ENCODE results near the gene EPS15. TPM values are rescaled to one million over a fixed set of nuclear protein-coding genes. Genes with fewer than 3 reads are reported as not detected.

EPS15 gene
- total RNA-seq, 1 experiment from 2014 or later = 48.7 TPM

GRCh38 chr1:51342591-51343206 lies 176.4 kb downstream of the EPS15 start:
- intact Hi-C loops (cut with micrococcal nuclease) = no loop called here

GRCh38 chr1:51341876-51342496 lies 177.1 kb downstream of the EPS15 start:
- BruUV-seq (replicated peaks) = no TSS peak
- no peak overlapping the region for H3K4me3 Mint-ChIP-seq (ENCODE audit: unreplicated experiment)
- CTCF ChIA-PET = interaction anchor here (0.6 to 1.6 kb wide), 3 partner anchors 55 to 570 kb away, joined by 3 to 5 read pairs (median 3); no protein-coding TSS in a partner anchor
- H3K27ac Mint-ChIP-seq (ENCODE audit: low read depth, unreplicated experiment) = no peak overlapping the region
- DNase-seq (ENCODE audit: unreplicated experiment) = no peak
- intact Hi-C loops (cut with micrococcal nuclease) = no loop called here
- TF ChIP-seq CTCF (IDR thresholded peaks at IDR 0.05; ENCODE audit: unreplicated experiment) = no peak
- POLR2A ChIA-PET = no interaction called here
- H3K36me3 Mint-ChIP-seq (ENCODE audit: insufficient read depth, unreplicated experiment) = no peaks in the 10 kb centered on the region
- no peaks in the 10 kb centered on the region for H3K4me1 Mint-ChIP-seq (ENCODE audit: insufficient read depth, unreplicated experiment)
- no peaks in the 10 kb centered on the region for H3K9me3 Mint-ChIP-seq (ENCODE audit: unreplicated experiment)
- H3K27me3 Mint-ChIP-seq (ENCODE audit: insufficient read depth, unreplicated experiment) = peaks cover 21% of the 10 kb centered on the region

More at GRCh38 chr1:51342591-51343206, 176.4 kb downstream of the EPS15 start:
- TF ChIP-seq CTCF (IDR thresholded peaks at IDR 0.05; ENCODE audit: unreplicated experiment) = no peak
- H3K27ac Mint-ChIP-seq (ENCODE audit: low read depth, unreplicated experiment) = no peak overlapping the region
- no peaks in the 10 kb centered on the region for H3K9me3 Mint-ChIP-seq (ENCODE audit: unreplicated experiment)
- no peaks in the 10 kb centered on the region for H3K4me1 Mint-ChIP-seq (ENCODE audit: insufficient read depth, unreplicated experiment)
- H3K36me3 Mint-ChIP-seq (ENCODE audit: insufficient read depth, unreplicated experiment) = no peaks in the 10 kb centered on the region
- CTCF ChIA-PET = interaction anchor here (0.6 to 1.6 kb wide), 2 partner anchors 152 to 571 kb away, joined by 3 to 5 read pairs; no protein-coding TSS in a partner anchor
- BruUV-seq (replicated peaks) = no TSS peak
- no peak overlapping the region for H3K4me3 Mint-ChIP-seq (ENCODE audit: unreplicated experiment)
- DNase-seq (ENCODE audit: unreplicated experiment) = no peak
- POLR2A ChIA-PET = no interaction called here
- peaks cover 21% of the 10 kb centered on the region for H3K27me3 Mint-ChIP-seq (ENCODE audit: insufficient read depth, unreplicated experiment)

GRCh38 chr1:51340380-51340779 lies 178.7 kb downstream of the EPS15 start:
- CTCF ChIA-PET = interaction anchor here (0.6 to 1.6 kb wide), 3 partner anchors 9 to 253 kb away, joined by 3 to 5 read pairs (median 3); no protein-coding TSS in a partner anchor
- no peaks in the 10 kb centered on the region for H3K4me1 Mint-ChIP-seq (ENCODE audit: insufficient read depth, unreplicated experiment)
- DNase-seq (ENCODE audit: unreplicated experiment) = no peak
- no peak overlapping the region for H3K4me3 Mint-ChIP-seq (ENCODE audit: unreplicated experiment)
- no TSS peak for BruUV-seq (replicated peaks)
- H3K27ac Mint-ChIP-seq (ENCODE audit: low read depth, unreplicated experiment) = no peak overlapping the region
- no peaks in the 10 kb centered on the region for H3K36me3 Mint-ChIP-seq (ENCODE audit: insufficient read depth, unreplicated experiment)
- POLR2A ChIA-PET = no interaction called here
- intact Hi-C loops (cut with micrococcal nuclease) = no loop called here
- no peaks in the 10 kb centered on the region for H3K9me3 Mint-ChIP-seq (ENCODE audit: unreplicated experiment)
- H3K27me3 Mint-ChIP-seq (ENCODE audit: insufficient read depth, unreplicated experiment) = peaks cover 21% of the 10 kb centered on the region
- TF ChIP-seq CTCF (IDR thresholded peaks at IDR 0.05; ENCODE audit: unreplicated experiment) = no peak

GRCh38 chr1:51336711-51337110 lies 182.4 kb downstream of the EPS15 start:
- H3K4me3 Mint-ChIP-seq (ENCODE audit: unreplicated experiment) = no peak overlapping the region
- no peaks in the 10 kb centered on the region for H3K27me3 Mint-ChIP-seq (ENCODE audit: insufficient read depth, unreplicated experiment)
- intact Hi-C loops (cut with micrococcal nuclease) = no loop called here
- no peak for DNase-seq (ENCODE audit: unreplicated experiment)
- no peak for TF ChIP-seq CTCF (IDR thresholded peaks at IDR 0.05; ENCODE audit: unreplicated experiment)
- POLR2A ChIA-PET = no interaction called here
- peaks cover 2% of the 10 kb centered on the region for H3K4me1 Mint-ChIP-seq (ENCODE audit: insufficient read depth, unreplicated experiment)
- no TSS peak for BruUV-seq (replicated peaks)
- CTCF ChIA-PET = no interaction called here
- no peak overlapping the region for H3K27ac Mint-ChIP-seq (ENCODE audit: low read depth, unreplicated experiment)
- no peaks in the 10 kb centered on the region for H3K9me3 Mint-ChIP-seq (ENCODE audit: unreplicated experiment)
- H3K36me3 Mint-ChIP-seq (ENCODE audit: insufficient read depth, unreplicated experiment) = no peaks in the 10 kb centered on the region

All from MCF 10A (cell line).